ENCODE measurements around the gene VCL.

GRCh38 chr10:74050653-74051052 lies 52.7 kb downstream of the VCL start:
- TF ChIP-seq GATA3 (IDR thresholded peaks at IDR 0.05; ENCODE audit: low read depth, low read length) (no peak), GATA2 (IDR thresholded peaks at IDR 0.05; ENCODE audit: low read depth, low read length) (no peak)

Measured in SH-SY5Y (cell line).